Activated B cell treated with CpG ODN at 0.5 μM for 24 hours (primary cell): ENCODE results near the gene GLI3. TPM values are rescaled to one million over a fixed set of nuclear protein-coding genes. Genes with fewer than 3 reads are reported as not detected.

ENCODE experiments used
- ATAC-seq: fragments of 200-7000 bp; cut with Tn5 transposase; one replicate; pipeline ENCODE4 v1.10.0; 2021; ENCODE audit warnings: low read depth, mild to moderate bottlenecking, moderate library complexity
- CTCF ChIA-PET: fragments of 350-600 bp; sonication (Branson Sonifier 250); formaldehyde crosslinking; loops from one replicate; lab custom pipeline; 2021; ENCODE audit warnings: antibody characterized with exemption; lab: Charles Lee
- POLR2A ChIA-PET: fragments of 350-600 bp; sonication (Branson Sonifier 250); formaldehyde crosslinking; loops from one replicate; lab custom pipeline; 2021; ENCODE audit warnings: antibody characterized with exemption; lab: Charles Lee
- DNase-seq: peaks from one replicate; pipeline ENCODE4 v3.0.0; 2022
- H3K27ac Mint-ChIP-seq: one replicate; pipeline ENCODE4 v1.8.0; 2020; ENCODE audit warnings: mixed read lengths
- H3K27me3 Mint-ChIP-seq: one replicate; pipeline ENCODE4 v1.8.0; 2021; ENCODE audit warnings: mixed read lengths
- H3K36me3 Mint-ChIP-seq: one replicate; pipeline ENCODE4 v1.8.0; 2021; ENCODE audit warnings: low read depth, mixed read lengths
- H3K4me1 Mint-ChIP-seq: one replicate; pipeline ENCODE4 v1.8.0; 2021; ENCODE audit warnings: mixed read lengths
- H3K4me3 Mint-ChIP-seq: one replicate; pipeline ENCODE4 v1.8.0; 2020; ENCODE audit warnings: mild to moderate bottlenecking, mixed read lengths
- H3K9me3 Mint-ChIP-seq: one replicate; pipeline ENCODE4 v1.8.0; 2020; ENCODE audit warnings: mixed read lengths
- intact Hi-C: fragments of 100-400 bp; cut with micrococcal nuclease; formaldehyde crosslinking; loops from one replicate; pipeline ENCODE4 v1.15.1; 2024
- total RNA-seq: library from RNA; stranded (reverse); gene quantifications from 2 replicates; pipeline ENCODE4 v1.2.3, GENCODE V29; 2022
- TF ChIP-seq, protein P1 (sequence below): fragments of 200-600 bp; IDR thresholded peaks from one replicate; pipeline ENCODE4 v1.8.0; 2022; ENCODE audit warnings: antibody characterized with exemption, mild to moderate bottlenecking

Gene GLI3
- total RNA-seq, 1 donor from 2014 or later = not detected

DNA sequence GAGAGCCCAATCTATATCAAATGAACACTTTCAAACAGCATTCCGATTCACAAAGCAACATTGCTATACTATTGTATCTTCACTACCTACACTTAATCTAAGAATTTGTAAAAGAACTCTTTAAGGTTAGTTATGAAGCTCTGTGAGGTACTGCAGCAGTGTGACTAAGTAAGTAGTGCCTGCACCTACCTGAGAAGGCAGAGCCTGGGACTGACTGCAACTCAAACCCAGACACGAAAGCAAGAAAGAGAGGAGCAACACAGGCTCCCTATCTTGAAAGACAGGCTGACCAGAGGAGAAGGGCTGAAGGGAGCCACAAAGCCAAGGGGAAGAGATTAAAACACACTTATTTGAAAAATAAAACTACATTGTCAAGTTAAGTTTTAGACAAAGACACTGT is 160.1 kb downstream of the GLI3 start:
- POLR2A ChIA-PET = no interaction called here
- intact Hi-C loops = no loop called here
- no peak overlapping the region for H3K27ac Mint-ChIP-seq

DNA sequence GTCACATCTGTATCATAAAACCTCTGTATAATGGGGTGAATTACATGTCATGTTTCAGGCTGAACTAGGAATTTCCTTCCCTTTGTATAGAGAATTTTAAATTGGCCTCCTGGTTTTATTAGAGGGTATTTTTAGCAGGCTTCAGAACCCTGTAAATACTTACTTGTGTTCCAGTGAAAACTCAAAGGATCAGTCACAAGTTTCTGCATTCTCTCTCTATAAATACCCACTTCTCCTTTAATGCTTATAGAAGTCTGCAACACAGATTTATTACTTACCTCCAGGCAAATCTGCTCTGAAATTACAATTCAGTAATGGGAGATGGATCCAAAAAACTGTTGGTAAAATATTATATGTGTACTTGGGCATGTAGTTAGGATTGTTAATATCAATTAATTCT is 161.6 kb downstream of the GLI3 start:
- CTCF ChIA-PET = no interaction called here
- ATAC-seq (no peak), DNase-seq (no peak)
- Mint-ChIP-seq H3K36me3 (no peaks in the 10 kb centered on the region), H3K4me1 (no peaks in the 10 kb centered on the region), H3K27ac (no peak overlapping the region), H3K4me3 (no peak overlapping the region), H3K9me3 (no peaks in the 10 kb centered on the region), H3K27me3 (peaks cover 7% of the 10 kb centered on the region)
- intact Hi-C loops = no loop called here
- POLR2A ChIA-PET = no interaction called here
- TF ChIP-seq, protein P1, sequence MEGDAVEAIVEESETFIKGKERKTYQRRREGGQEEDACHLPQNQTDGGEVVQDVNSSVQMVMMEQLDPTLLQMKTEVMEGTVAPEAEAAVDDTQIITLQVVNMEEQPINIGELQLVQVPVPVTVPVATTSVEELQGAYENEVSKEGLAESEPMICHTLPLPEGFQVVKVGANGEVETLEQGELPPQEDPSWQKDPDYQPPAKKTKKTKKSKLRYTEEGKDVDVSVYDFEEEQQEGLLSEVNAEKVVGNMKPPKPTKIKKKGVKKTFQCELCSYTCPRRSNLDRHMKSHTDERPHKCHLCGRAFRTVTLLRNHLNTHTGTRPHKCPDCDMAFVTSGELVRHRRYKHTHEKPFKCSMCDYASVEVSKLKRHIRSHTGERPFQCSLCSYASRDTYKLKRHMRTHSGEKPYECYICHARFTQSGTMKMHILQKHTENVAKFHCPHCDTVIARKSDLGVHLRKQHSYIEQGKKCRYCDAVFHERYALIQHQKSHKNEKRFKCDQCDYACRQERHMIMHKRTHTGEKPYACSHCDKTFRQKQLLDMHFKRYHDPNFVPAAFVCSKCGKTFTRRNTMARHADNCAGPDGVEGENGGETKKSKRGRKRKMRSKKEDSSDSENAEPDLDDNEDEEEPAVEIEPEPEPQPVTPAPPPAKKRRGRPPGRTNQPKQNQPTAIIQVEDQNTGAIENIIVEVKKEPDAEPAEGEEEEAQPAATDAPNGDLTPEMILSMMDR = no peak

More for the DNA sequence above, 160.1 kb downstream of the GLI3 start:
- H3K36me3 Mint-ChIP-seq = no peaks in the 10 kb centered on the region
- no peak overlapping the region for H3K4me3 Mint-ChIP-seq
- no peaks in the 10 kb centered on the region for H3K4me1 Mint-ChIP-seq
- CTCF ChIA-PET = no interaction called here
- TF ChIP-seq, protein P1 = no peak
- peaks cover 7% of the 10 kb centered on the region for H3K27me3 Mint-ChIP-seq
- no peak for ATAC-seq
- no peak for DNase-seq
- no peaks in the 10 kb centered on the region for H3K9me3 Mint-ChIP-seq

DNA sequence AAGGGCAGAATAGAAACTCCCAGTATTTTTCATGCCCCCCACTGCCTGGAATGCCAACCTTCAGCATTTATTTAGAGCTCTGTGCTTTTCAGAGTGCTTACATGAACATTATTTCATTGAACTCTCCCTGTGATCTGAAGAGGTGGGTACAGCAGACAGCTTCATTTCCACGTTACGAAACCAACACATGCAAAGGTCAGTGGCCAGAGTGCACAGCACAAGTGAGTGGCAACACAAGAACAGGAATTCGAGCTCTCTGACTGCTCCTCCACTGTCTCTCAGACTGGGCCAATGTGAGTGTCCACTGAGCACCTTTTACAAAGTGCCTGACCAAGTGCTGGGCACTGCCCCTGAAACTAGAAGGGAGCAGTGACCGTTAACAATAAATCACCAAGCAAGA is 162.9 kb downstream of the GLI3 start:
- Mint-ChIP-seq H3K9me3 (no peaks in the 10 kb centered on the region), H3K27me3 (peaks cover 4% of the 10 kb centered on the region), H3K4me3 (no peak overlapping the region), H3K36me3 (no peaks in the 10 kb centered on the region), H3K4me1 (no peaks in the 10 kb centered on the region), H3K27ac (no peak overlapping the region)
- TF ChIP-seq, protein P1 = no peak
- POLR2A ChIA-PET = no interaction called here
- intact Hi-C loops = no loop called here
- DNase-seq (no peak), ATAC-seq (no peak)
- CTCF ChIA-PET = no interaction called here

DNA sequence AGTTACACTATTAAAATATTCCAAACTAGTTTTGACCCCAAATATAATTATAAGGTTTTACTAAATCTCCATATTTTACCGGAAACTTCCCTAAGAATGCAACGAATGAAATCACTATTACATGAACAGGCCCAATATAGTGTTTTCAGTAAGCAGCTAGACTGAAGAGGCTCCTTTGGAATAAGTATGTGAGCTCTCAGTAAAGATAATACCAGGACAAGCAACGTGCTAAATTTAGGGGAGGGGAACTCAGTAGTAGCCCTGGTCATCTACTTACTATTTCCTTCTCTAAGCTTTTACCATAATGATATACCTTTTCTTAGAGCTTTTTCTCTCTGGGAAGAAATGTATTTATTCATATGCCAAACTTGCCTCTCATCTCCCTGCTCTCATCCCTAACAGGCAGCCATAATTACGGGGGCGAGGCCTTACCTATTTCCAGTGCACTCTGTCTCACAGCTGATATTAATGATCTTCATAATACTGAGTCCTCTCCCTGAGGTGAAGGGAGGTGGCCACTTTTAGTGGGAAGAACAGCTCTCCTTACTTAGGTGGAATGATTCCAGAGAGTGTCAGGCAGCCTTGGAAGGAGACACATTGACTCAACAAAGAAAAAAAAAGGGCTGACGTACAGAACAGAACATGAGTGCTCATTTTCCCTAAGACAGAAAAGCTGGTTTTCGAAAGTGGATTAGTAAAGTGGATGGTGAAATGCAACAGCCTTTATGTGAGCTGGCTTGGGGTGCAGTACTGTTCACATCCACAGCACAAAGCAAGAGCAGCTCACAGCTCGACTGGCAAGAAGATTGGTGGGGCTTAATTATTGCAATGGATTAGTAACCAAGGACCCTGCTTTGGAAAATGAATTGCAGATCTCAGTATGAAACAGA is 165.4 kb downstream of the GLI3 start:
- intact Hi-C loops = no loop called here
- ChIA-PET CTCF (no interaction called here), POLR2A (no interaction called here)
- H3K27ac Mint-ChIP-seq = no peak overlapping the region
- TF ChIP-seq, protein P1 = no peak
- peaks cover 4% of the 10 kb centered on the region for H3K27me3 Mint-ChIP-seq
- ATAC-seq (no peak), DNase-seq (no peak)
- no peaks in the 10 kb centered on the region for H3K36me3 Mint-ChIP-seq
- no peaks in the 10 kb centered on the region for H3K9me3 Mint-ChIP-seq
- H3K4me1 Mint-ChIP-seq = no peaks in the 10 kb centered on the region
- no peak overlapping the region for H3K4me3 Mint-ChIP-seq

DNA sequence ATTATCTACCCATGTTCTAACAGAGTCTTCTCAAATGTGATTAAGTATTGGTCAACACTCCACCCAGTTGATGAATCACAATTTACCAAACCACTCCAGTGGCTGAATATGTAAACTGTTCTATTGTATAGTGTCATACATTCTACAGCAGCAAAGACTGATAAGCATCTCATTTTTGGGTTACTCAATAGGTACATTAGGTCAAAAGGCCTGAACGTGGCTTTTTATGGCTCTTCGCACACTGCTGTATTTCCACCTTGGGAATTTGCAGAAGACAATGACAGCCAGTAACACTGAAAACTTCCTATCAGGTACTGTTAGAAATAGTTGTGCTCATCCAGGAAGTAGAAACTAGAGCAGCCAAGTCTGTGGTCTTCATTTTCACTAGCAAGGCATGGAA is 166.9 kb downstream of the GLI3 start:
- Mint-ChIP-seq H3K27ac (no peak overlapping the region), H3K9me3 (no peaks in the 10 kb centered on the region), H3K4me1 (no peaks in the 10 kb centered on the region), H3K27me3 (peaks cover 4% of the 10 kb centered on the region), H3K36me3 (no peaks in the 10 kb centered on the region), H3K4me3 (no peak overlapping the region)
- intact Hi-C loops = no loop called here
- ChIA-PET POLR2A (no interaction called here), CTCF (no interaction called here)
- DNase-seq (no peak), ATAC-seq (no peak)
- TF ChIP-seq, protein P1 = no peak
